NOMO-1 treated with DMSO at 0.1 percent for 48 hours (cell line): ENCODE results near the gene ADK.

Experiments
- DNase-seq: peaks from one replicate; lab custom pipeline; 2025; ENCODE audit not compliant: unreplicated experiment; lab: John Stamatoyannopoulos, UW

ADK gene

DNA sequence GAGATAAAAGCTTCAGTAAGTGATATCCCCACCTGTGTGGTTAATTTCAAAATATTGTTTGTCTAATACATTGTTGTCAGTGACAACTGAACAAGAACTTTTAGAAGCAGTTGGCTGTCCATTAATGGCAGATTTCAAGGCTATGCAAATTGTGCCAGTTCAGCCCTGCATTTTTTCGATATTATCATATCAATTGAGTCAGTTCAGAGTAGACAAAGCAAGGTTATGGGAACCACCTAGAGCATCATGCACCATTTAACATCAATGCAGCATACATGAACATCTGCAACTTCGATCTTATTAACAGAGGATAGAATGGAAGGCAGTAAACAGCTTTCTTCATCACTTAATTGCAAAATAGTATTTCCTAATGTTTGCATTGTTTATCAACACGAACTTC is 494.7 kb downstream of the ADK start:
- DNase-seq = no peak

DNA sequence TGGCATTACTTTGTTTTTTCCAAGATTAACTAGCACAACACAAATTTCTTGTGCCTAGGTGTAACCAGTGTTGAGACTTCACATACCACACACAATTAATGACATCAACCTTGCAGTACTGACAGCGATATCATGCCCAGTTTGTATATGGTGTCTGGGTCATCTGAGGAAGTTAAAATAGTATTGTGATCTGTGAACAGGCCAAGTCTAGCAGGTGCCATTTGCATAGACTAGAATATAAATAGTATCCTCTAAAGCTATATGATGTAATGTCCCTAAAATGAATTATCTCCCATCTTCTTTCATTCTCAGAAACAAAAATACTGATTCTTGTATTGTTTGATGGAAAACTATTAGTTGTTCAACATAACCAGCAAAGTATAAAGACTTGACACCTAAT is 499.6 kb downstream of the ADK start:
- no peak for DNase-seq

DNA sequence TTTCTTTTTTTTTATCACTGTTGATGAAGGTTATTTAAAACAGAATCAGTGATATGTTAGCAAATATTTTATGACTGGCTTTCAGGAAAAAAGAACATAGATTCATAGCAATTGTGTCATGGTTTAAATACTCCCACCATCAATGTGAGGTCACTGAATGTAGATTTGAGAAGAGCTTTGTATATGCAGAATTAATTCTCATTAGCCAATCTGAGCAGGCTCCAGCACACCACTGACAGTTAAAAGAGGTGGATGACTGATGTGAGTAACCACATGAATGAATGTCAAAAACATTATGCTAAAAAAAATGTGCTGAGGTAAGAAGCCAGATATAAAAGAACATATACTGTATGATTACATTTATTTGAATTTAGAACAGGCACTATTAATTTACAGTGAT is 500.5 kb downstream of the ADK start:
- no peak for DNase-seq

DNA sequence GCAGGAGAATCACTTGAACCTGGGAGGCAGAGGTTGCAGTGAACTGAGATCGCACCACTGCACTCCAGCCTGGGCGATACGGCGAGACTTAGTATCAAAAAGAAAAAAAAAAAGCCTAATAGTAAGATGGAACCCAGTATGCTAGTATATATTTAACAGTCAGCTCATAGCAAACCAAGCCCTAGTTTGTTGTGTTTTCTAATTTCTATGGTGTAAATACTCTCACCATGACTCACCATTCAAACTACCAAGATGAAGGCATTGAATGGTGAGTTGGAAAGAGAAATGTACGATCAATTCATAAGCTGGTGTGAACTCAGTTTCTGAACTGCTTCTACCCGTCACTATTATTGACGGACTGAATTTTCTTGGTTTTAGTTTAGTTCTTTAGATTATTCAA is 501.6 kb downstream of the ADK start:
- DNase-seq = no peak

DNA sequence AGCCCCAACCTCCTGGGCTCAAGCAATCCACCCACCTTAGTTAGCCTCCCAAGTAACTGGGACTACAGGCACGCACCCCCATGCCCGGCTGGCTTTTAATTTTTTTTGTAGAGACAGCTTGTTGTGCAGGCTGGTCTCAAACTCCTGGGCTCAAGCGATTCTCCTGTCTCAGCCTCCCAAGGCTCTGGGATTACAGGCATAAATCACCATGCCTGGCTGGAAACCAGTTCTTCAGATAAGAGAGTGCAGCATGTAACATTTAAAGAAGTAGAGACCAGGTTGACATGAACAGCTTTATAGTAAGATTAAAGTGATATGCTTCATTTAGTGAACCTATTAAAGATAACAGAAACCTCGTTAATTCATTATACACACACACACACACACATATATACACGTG is 507.5 kb downstream of the ADK start:
- DNase-seq = no peak

DNA sequence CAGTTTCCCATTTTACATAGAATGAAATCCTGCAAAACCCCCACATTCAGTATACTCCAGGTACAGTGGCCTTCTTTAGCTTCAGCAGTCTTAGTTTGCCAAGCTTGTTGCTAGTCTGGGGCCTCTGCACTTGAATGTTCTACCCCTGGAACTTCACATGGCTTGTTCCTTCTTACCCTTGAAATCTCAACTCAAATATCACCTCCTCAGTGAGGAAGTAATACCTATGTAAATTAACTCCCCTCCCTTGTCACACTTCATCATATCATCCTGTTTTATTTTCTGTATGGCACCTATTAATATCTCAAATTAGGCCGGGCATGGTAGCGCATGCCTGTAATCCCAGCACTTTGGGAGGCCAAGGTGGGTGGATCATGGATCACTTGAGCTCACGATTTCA is 511.6 kb downstream of the ADK start:
- no peak for DNase-seq

DNA sequence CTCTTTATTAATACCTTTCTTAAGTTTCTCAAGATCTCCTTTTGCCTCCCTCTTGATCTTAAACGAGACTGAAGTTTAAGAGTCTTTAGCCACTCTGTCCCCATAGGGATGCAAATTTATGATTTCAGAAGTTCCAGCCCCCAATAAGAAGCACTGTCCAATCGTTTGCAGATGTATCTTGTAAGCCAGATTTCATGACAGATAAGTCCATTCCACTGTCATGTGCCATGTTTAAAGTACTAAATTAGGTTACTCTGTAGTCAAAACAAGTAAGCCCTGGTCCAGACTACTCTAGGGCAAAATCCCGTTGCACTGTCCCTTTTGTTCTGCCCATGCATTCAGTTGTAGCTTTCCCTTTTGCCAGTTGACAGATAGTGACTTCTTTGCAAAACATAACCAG is 518.2 kb downstream of the ADK start:
- DNase-seq = no peak

DNA sequence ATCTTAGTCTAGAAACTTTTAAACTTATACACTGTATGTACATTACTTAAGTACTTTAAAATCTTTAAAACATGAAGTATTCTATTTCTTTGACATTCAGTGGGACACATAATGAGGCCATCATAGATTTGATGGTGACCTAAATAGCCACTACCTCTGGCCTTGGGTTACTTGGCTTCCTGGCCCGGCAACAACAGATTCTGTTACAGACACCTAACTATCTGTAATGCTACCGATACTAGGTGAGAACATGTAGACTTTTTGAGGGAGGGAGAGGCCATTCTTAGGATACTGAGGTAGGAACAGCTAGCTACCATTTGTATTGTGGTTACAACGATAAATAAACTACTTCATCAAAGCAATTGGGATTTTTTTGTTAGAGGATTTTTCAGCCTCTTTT is 520.7 kb downstream of the ADK start:
- DNase-seq = no peak

DNA sequence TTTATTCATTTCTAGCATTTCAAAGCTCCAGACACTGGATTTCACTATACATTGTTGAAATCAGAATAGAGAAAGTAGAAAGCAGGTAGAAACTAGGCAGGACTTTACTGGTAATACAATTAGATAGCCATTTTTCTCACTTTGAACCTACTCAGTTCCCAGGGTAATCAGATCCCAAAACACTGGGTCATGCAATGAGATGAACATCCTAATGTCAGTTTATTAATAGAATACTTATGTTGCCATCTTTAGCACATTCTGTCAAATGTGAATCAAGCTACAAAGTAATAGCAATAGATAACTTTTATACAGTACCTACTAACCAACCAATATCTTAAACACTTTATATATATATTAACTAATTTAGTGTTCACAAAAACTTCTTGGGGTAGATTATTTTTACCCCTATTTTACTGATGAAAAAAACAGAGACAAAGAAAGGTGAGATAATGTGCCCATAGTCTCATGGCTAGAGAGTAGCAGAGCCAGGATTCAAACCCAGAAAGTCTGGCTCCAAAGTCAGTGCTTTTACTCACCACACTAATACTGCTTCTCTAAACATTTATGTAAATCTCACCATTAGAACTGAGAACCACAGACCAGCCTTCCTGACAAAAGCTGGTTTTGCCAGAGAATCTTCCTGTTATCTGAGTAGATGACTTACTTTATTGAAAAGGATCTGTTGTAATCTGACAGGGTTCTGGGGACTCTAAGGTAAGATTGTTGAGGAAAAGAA is 521.6 kb downstream of the ADK start:
- DNase-seq = no peak

DNA sequence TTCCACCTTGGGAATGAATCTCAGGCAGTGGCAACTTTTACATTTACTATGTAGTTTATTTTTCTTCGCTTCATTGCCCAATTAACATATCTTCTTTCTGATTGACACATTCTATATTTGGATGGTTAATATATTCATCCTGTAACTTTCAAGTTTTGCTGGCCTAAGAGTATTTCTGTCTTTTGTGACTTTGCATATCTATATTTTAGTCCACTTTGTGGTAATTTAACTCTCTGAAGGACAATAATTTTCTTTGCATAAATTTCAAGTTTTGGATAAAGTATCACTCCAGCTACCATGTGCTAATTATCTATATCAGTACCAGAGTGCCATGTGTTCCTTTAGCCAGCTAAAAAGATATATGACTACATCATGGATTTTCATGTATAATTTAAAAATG is 523.9 kb downstream of the ADK start:
- no peak for DNase-seq

DNA sequence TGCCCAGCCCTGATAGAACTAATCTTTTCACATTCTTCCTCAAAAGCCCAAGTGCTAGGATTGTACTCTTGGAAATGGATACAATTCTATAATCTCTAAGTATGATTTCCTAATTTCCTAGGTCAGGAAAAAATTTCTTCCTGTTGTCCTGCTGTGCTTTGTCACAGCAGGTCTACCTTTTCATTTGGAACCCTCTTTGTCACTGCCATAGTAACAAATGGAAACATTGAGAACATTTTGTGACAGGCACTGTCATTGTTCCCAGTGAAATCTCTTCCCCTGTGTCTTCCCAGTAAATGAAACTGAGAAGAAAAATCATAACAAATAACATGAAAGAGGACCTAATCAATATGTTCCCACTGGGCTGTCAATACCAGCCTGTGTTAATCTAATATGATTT is 524.5 kb downstream of the ADK start:
- no peak for DNase-seq

DNA sequence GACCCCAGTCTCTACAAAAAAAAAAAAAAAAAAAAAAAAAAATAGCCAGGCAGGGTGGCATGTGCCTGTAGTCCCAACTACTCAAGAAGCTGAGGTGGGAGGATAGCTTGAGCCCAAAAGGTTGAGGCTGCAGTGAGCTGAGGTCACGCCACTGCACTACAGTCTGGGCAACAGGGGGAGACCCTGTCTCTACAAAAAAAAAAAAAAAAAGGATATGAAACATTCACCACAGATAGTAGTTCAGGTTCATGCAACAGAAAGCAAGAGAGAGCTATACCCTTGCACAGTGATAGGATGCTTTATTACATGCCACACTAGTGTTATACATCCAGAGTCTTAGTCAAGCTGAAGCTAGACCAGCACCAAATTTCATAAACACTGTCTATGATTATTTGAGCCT is 526.9 kb downstream of the ADK start:
- no peak for DNase-seq

DNA sequence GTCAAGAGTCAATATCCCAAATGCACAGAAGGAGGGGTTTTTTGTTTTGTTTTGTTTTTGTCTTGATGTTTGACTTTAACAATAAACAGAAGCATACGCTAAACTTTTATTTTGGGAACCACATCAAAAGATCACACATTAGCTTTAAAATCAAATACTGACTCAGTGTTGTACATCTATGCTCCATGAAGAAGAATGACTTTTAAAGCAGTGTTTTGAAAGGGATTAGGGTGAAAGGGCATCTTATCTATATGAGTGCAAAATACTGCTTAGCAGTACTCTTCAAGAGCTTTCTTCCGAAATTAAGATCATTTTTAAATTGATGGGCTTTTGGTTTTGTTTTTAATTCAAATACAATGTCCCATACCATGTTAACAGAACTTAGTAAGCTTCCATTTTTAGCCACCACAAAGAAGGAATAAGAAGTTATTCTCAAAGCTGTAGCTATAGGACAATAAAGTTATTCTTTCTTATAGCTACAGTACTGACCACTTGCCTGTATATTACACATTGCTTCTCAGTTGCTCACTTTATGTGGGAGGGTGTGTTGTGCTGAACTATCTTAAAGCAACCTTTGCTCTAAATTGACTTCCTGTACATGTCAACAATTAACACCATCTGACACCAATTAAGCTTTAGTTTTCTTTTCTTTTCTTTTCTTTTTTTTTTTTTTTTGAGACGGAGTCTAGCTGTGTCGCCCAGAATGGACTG is 531.1 kb downstream of the ADK start:
- no peak for DNase-seq

DNA sequence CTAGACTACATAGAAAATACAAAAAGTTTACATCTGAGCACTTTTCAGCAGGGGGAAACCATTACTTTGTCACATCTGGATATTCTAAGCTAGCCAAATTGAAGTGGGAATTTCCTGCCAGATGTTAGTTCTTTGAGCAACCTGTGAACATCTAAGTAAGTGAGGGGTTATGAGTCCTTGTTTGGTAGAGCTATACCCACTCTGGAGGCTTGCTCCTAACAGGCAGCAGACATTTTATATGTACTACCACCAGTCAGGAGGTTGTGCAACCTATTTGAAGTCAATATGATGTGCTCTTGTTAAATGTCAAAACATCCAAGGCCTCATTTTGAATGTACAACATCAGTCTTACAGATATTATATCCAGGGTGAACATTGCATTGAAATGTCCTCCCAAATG is 532.0 kb downstream of the ADK start:
- no peak for DNase-seq

DNA sequence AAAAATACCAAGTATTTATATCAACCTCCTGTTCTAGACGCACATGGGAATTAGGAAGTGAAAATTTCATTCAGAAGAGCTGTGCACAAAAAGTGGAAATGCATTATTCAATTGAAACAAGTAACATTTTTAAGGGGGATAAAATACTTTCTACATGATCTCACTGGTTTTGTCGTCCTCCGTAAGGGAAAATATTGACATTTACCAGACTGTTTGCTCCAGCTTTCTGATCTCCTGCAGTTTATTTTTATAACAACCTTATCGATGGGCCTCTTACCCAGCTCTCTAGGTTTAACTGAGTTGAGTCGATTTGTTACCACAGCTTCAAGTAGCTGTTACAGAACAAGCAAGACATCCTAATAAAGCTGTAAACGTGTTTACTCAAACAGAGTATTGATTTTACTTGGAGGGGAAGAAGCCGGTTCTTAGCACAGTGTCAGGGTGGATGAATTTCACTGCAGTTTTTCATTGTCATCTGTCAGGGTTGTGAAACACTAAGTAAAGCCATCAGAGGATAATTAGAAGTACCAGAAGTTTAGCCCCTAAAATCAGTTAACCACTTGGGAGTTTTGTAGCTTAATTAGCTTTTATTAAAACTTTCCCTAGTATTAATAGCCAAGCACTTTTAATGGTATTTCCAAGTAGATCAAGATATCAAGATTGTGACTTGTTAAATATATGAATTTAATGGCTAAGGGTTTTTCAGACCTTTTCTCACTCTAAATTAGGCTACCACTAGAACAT is 532.8 kb downstream of the ADK start:
- DNase-seq = peak; percentile 54

DNA sequence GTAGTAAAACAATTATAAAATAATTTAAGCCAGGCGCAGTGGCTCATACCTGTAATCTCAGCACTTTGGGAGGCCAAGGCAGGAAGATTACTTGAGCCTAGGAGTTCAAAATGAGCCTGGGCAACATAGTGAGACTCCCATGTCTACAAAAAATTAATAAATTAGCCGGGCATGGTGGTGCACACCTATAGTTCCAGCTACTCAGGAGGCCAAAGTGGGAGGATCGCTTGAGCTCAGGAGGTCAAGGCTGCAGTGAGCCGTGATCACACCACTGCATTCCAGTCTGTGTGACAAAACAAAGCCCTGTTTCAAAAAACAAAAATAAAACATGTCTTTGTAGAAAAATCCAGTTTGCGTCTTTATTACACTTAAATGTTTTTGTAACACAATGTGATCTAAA is 533.4 kb downstream of the ADK start:
- DNase-seq = no peak

DNA sequence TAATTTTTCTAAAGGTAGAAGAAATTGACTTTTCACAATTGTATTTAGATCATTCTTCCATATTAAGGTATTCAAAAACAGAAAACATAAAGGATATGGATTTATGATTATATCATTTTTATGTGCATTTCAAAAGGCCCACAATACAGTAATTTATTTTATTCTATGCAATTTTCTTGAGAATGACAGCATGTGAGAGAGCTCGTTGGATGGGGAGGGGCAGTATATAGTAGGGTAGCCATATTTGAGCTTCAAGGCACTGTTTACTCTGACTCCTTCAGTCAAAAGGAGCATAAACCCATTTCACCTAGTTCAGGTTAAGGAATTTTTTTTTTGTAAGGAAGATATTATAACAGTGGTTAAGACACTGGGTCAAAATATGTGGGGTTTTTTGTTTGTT is 534.5 kb downstream of the ADK start:
- DNase-seq = no peak

DNA sequence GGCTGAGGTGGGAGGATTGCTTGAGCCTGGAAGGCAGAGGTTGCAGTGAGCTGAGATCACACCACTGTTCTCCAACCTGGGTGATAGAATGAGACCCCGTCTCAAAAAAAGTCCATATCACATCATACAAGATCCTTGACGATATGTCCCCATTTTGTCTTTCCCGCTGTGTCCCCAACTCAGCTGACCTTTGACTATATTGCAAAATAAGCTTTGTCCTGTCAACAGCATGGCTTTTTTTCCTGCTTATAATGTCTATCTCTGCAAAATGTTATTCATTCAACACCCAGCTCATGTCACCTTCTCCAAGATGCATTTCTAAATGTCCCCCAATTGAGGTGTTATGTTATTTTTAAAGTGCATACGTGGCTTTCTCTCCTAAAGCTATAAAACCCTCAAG is 539.4 kb downstream of the ADK start:
- DNase-seq = no peak

DNA sequence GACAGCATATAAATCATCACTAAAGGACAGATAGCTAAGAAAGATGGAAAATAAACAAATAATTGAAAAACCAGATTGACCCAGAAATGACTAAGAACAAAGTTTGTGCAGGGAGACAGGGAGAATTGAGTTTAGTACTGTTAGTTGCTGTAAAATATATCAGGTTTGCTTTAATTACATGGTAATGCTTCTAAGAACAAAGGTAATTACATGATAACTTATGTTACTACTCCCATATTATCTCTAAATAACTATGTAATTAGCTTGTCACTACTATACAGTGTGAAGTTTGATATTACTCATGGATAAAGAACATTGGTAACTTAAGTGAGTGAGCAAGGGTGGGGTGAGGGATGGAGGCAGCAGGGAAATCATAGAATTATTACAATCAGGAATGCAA is 540.1 kb downstream of the ADK start:
- no peak for DNase-seq

DNA sequence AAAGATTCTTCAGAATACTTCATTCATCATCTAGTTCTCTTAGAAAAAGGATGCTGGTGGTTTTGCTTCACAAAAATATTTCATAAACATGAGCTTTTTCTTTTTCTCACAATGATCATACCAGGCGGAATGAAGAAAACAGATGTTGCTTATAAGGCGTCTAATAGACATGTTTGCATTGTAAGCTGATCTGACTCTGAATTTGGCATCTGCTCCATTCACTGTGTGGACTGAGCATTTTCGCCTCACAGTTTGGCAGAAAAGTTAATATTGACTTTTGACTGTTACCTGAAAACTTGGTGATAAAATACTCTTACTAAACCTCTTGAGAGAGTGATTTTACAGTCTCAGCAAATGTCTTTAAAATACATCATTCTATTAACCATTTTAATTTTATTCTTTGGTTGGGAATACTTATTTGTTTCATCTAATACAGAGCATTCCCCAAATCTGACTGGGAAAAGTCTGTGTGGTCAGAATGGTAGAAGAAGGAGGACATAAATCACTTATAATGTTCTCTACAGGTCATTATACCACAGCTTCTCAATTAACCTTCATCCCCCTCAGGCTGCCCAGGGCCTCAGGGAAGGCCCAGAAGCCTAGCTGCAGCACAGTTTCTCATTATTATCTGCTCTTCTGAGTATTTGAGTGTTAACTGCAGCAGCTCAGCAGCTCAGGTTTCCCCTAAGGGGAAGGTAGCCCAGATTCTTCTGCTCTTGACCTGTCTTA is 553.8 kb downstream of the ADK start:
- no peak for DNase-seq

DNA sequence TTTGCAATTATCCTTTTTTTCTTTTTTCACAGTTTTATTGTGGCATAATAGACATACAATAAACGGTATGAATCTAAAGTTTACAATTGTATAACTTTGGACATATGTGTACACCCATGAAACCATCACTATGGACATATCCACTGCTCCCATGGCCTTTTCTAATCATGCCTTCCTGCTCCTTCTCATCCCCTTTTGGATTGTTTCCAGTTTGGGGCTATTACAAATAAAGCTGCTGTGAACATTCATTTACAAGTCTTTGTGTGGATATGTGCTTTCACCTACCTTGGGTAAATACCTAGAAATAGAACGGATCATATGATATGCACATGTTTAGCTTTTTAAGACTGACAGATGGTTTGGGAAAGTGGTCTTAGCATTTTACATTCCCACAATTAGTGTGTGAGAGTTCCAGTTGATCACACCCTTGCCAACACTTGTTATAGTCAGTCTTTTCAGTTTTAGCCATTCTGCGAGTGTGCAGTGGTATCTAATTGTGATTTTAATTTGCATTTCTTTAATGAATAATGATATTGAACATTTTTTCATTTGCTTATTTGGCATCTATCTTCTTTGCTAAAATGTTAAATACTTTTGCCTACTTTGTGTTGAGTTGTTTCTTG is 554.4 kb downstream of the ADK start:
- no peak for DNase-seq
